ENCODE measurements around the gene STX19. TPM values are rescaled to one million over a fixed set of nuclear protein-coding genes. Genes with fewer than 3 reads are reported as not detected.
A peak's percentile ranks its signal among the peaks of the same experiment; 100 is the strongest.

The STX19 gene
- total and polyA plus RNA-seq, 2 of the 13 experiments (the other 11 are each of a cell fraction or from before 2014, with no cell fraction given): not detected

DNA sequence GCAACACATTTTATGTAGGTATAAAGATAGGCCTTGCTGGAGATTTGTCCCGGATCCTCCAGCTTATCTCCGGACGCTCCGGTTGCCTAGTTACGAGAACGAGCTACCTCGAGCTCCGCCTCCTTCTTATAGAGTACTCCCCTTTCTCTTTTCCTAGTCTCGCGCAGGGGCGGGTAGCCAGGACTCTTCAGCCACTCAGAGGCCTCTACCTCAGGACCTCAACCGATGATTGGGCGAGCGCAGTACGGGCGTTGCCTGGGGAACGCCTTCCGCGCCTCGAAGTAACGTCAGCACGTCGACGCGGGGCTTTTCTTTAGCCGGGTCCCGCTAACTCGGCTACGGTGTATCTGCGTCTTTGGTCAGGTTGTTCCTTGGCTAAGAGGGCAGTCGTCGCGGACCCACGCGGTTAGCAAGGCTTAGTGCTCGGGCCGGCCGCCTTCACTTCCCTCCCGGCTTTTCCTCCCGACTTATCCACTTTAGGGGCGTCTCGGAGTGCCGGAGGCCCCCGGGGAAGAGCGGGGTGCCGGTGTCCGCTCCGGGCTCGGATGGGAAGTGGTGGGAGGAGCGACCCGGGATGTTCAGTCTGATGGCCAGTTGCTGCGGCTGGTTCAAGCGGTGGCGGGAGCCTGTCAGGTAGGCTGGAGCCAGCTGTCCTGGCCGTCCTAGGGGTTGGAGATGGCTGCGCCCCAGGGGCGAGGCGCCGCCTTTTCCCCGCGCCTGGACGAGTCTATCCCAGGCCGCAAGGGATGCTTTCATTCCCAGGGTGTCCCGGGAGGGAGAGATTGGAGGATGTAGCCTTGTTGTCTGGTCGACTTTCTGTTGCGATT is 48.3 kb downstream of the STX19 start, which contains the start of gene ARL13B (continued):
- TF ChIP-seq ZBTB3 (CRISPR knock-in tag; IDR thresholded peaks at IDR 0.05; ENCODE audit: borderline replicate concordance, low read depth) (no peak), PHB2 (IDR thresholded peaks at IDR 0.05; ENCODE audit: partially characterized antibody) (no peak), TSC22D2 (CRISPR knock-in tag; IDR thresholded peaks at IDR 0.05; ENCODE audit: borderline replicate concordance) (peak; percentile 60; the same call in 1 of the 2 replicates), NR2C2 (CRISPR knock-in tag; IDR thresholded peaks at IDR 0.05; ENCODE audit: borderline replicate concordance) (no peak), SMC3 (IDR thresholded peaks at IDR 0.05; ENCODE audit: low read length) (no peak), HNRNPLL (IDR thresholded peaks at IDR 0.05; ENCODE audit: low read depth, low read length, poor library complexity, severe bottlenecking) (peak; percentile 66), THYN1 (CRISPR knock-in tag; IDR thresholded peaks at IDR 0.05; ENCODE audit: borderline replicate concordance, low read depth) (no peak), TBX2 (CRISPR knock-in tag; IDR thresholded peaks at IDR 0.05; ENCODE audit: borderline replicate concordance) (peak; percentile 65), ZNF510 (CRISPR knock-in tag; IDR thresholded peaks at IDR 0.05; ENCODE audit: low read depth) (no peak)
- TF ChIP-seq, protein P1, sequence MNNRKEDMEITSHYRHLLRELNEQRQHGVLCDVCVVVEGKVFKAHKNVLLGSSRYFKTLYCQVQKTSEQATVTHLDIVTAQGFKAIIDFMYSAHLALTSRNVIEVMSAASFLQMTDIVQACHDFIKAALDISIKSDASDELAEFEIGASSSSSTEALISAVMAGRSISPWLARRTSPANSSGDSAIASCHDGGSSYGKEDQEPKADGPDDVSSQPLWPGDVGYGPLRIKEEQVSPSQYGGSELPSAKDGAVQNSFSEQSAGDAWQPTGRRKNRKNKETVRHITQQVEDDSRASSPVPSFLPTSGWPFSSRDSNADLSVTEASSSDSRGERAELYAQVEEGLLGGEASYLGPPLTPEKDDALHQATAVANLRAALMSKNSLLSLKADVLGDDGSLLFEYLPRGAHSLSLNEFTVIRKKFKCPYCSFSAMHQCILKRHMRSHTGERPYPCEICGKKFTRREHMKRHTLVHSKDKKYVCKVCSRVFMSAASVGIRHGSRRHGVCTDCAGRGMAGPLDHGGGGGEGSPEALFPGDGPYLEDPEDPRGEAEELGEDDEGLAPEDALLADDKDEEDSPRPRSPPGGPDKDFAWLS (CRISPR knock-in tag; IDR thresholded peaks at IDR 0.05; ENCODE audit: borderline replicate concordance): no peak
- TF ChIP-seq, protein P2, sequence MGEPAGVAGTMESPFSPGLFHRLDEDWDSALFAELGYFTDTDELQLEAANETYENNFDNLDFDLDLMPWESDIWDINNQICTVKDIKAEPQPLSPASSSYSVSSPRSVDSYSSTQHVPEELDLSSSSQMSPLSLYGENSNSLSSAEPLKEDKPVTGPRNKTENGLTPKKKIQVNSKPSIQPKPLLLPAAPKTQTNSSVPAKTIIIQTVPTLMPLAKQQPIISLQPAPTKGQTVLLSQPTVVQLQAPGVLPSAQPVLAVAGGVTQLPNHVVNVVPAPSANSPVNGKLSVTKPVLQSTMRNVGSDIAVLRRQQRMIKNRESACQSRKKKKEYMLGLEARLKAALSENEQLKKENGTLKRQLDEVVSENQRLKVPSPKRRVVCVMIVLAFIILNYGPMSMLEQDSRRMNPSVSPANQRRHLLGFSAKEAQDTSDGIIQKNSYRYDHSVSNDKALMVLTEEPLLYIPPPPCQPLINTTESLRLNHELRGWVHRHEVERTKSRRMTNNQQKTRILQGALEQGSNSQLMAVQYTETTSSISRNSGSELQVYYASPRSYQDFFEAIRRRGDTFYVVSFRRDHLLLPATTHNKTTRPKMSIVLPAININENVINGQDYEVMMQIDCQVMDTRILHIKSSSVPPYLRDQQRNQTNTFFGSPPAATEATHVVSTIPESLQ (CRISPR knock-in tag; conservative IDR thresholded peaks at IDR 0.05): no peak
- TF ChIP-seq, protein P3, sequence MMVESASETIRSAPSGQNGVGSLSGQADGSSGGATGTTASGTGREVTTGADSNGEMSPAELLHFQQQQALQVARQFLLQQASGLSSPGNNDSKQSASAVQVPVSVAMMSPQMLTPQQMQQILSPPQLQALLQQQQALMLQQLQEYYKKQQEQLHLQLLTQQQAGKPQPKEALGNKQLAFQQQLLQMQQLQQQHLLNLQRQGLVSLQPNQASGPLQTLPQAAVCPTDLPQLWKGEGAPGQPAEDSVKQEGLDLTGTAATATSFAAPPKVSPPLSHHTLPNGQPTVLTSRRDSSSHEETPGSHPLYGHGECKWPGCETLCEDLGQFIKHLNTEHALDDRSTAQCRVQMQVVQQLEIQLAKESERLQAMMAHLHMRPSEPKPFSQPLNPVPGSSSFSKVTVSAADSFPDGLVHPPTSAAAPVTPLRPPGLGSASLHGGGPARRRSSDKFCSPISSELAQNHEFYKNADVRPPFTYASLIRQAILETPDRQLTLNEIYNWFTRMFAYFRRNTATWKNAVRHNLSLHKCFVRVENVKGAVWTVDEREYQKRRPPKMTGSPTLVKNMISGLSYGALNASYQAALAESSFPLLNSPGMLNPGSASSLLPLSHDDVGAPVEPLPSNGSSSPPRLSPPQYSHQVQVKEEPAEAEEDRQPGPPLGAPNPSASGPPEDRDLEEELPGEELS (CRISPR knock-in tag; IDR thresholded peaks at IDR 0.05): no peak
- TF ChIP-seq, protein P4, sequence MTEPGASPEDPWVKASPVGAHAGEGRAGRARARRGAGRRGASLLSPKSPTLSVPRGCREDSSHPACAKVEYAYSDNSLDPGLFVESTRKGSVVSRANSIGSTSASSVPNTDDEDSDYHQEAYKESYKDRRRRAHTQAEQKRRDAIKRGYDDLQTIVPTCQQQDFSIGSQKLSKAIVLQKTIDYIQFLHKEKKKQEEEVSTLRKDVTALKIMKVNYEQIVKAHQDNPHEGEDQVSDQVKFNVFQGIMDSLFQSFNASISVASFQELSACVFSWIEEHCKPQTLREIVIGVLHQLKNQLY (CRISPR knock-in tag; IDR thresholded peaks at IDR 0.05): no peak
- TF ChIP-seq, protein P5, sequence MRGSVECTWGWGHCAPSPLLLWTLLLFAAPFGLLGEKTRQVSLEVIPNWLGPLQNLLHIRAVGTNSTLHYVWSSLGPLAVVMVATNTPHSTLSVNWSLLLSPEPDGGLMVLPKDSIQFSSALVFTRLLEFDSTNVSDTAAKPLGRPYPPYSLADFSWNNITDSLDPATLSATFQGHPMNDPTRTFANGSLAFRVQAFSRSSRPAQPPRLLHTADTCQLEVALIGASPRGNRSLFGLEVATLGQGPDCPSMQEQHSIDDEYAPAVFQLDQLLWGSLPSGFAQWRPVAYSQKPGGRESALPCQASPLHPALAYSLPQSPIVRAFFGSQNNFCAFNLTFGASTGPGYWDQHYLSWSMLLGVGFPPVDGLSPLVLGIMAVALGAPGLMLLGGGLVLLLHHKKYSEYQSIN (CRISPR knock-in tag; IDR thresholded peaks at IDR 0.05; ENCODE audit: borderline replicate concordance): no peak
- TF ChIP-seq, protein P6, sequence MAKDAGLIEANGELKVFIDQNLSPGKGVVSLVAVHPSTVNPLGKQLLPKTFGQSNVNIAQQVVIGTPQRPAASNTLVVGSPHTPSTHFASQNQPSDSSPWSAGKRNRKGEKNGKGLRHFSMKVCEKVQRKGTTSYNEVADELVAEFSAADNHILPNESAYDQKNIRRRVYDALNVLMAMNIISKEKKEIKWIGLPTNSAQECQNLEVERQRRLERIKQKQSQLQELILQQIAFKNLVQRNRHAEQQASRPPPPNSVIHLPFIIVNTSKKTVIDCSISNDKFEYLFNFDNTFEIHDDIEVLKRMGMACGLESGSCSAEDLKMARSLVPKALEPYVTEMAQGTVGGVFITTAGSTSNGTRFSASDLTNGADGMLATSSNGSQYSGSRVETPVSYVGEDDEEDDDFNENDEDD (CRISPR knock-in tag; IDR thresholded peaks at IDR 0.05; ENCODE audit: borderline replicate concordance): peak; percentile 55; the same call in 1 of the 2 replicates
- TF ChIP-seq, protein P7, sequence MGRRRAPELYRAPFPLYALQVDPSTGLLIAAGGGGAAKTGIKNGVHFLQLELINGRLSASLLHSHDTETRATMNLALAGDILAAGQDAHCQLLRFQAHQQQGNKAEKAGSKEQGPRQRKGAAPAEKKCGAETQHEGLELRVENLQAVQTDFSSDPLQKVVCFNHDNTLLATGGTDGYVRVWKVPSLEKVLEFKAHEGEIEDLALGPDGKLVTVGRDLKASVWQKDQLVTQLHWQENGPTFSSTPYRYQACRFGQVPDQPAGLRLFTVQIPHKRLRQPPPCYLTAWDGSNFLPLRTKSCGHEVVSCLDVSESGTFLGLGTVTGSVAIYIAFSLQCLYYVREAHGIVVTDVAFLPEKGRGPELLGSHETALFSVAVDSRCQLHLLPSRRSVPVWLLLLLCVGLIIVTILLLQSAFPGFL (CRISPR knock-in tag; IDR thresholded peaks at IDR 0.05): no peak
